PFSK-1 (cell line): ENCODE data around the gene PDE6A.

Source experiments
- FOXP2 ChIP-seq: optimal IDR thresholded peaks from 2 replicates; pipeline ENCODE3; 2011; ENCODE audit warnings: borderline replicate concordance, control low read depth, inconsistent platforms; ENCODE audit not compliant: insufficient read depth; ENCODE audit errors: extremely low read length, extremely low read depth
- POLR2AphosphoS5 ChIP-seq: IDR thresholded peaks from 2 replicates; pipeline ENCODE4 v1.6.1; 2012; ENCODE audit warnings: low read depth, mild to moderate bottlenecking, control low read depth, low read length, moderate library complexity
- REST ChIP-seq, 2 experiments: IDR thresholded peaks; 2 replicates each; pipeline versions ENCODE4 v1.6.1 to v1.8.0; 2011 to 2012; ENCODE audit warnings: low read depth in 2 of 2, low read length in 2 of 2, control low read depth in 1 of 2, inconsistent platforms in 1 of 2, mild to moderate bottlenecking in 1 of 2, moderate library complexity in 1 of 2; ENCODE audit not compliant: insufficient read depth in 1 of 2
- SIN3A ChIP-seq: IDR thresholded peaks from 2 replicates; pipeline ENCODE4 v1.6.1; 2012; ENCODE audit warnings: mild to moderate bottlenecking, low read length, moderate library complexity, borderline replicate concordance; ENCODE audit not compliant: insufficient read depth
- TAF1 ChIP-seq: IDR thresholded peaks from 2 replicates; pipeline ENCODE4 v1.6.1; 2012; ENCODE audit warnings: low read length, control low read depth, borderline replicate concordance; ENCODE audit not compliant: insufficient read depth

PDE6A gene

GRCh38 chr5:149915392-149916260 is 29.0 kb downstream of the PDE6A start:
- TF ChIP-seq TAF1, result no peak
- no peak for TF ChIP-seq REST (IDR thresholded peaks at IDR 0.05; ENCODE audit: insufficient read depth in 1 of 2, low read depth in 2 of 2, low read length in 2 of 2)
- no peak for TF ChIP-seq POLR2AphosphoS5
- TF ChIP-seq SIN3A, result no peak
- TF ChIP-seq FOXP2, result no peak

- TF ChIP-seq POLR2AphosphoS5, result no peak
- no peak for TF ChIP-seq REST (IDR thresholded peaks at IDR 0.05; ENCODE audit: insufficient read depth in 1 of 2, low read depth in 2 of 2, low read length in 2 of 2)
- TF ChIP-seq FOXP2, result no peak
- TF ChIP-seq TAF1, result no peak
Observed at GRCh38 chr5:149913436-149914419, 30.9 kb downstream of the PDE6A start.

GRCh38 chr5:149912226-149912871 is 32.2 kb downstream of the PDE6A start:
- TF ChIP-seq TAF1 (no peak), POLR2AphosphoS5 (no peak), FOXP2 (no peak), SIN3A (no peak), REST (IDR thresholded peaks at IDR 0.05; ENCODE audit: insufficient read depth in 1 of 2, low read depth in 2 of 2, low read length in 2 of 2) (no peak)

GRCh38 chr5:149911031-149911430 is 33.6 kb downstream of the PDE6A start:
- TF ChIP-seq SIN3A, result no peak
- TF ChIP-seq FOXP2, result no peak
- no peak for TF ChIP-seq POLR2AphosphoS5
- TF ChIP-seq TAF1, result no peak
- TF ChIP-seq REST (IDR thresholded peaks at IDR 0.05; ENCODE audit: insufficient read depth in 1 of 2, low read depth in 2 of 2, low read length in 2 of 2), result no peak
